H9 (cell line): ENCODE data around the gene NOTCH1. TPM values are rescaled to one million over a fixed set of nuclear protein-coding genes. Genes with fewer than 3 reads are reported as not detected.

Experiments
- DNase-seq: peaks from one replicate; pipeline ENCODE4 v3.0.0-alpha.2; 2017
- H2AFZ ChIP-seq: one replicate; pipeline ENCODE4 v1.6.1; 2013; ENCODE audit warnings: mild to moderate bottlenecking, low read length, control low read depth, moderate library complexity
- H2AK5ac ChIP-seq: 2 replicates; pipeline ENCODE4 v1.6.1; 2013; ENCODE audit warnings: low read length, control low read depth, mixed read lengths; ENCODE audit not compliant: insufficient read length
- H2BK120ac ChIP-seq: one replicate; pipeline ENCODE4 v1.6.1; 2013; ENCODE audit warnings: low read depth, mild to moderate bottlenecking, low read length, control low read depth, inconsistent platforms; ENCODE audit not compliant: poor library complexity, severe bottlenecking
- H2BK12ac ChIP-seq: 2 replicates; pipeline ENCODE4 v1.6.1; 2013; ENCODE audit warnings: low read length, control low read depth, mixed read lengths, low read depth; ENCODE audit not compliant: insufficient read length
- H2BK15ac ChIP-seq: 2 replicates; pipeline ENCODE4 v1.6.1; 2013; ENCODE audit warnings: low read depth, low read length, control low read depth
- H2BK20ac ChIP-seq: one replicate; pipeline ENCODE4 v1.6.1; 2013; ENCODE audit warnings: low read depth, mild to moderate bottlenecking, low read length, control low read depth, inconsistent platforms; ENCODE audit not compliant: poor library complexity, severe bottlenecking
- H2BK5ac ChIP-seq: 2 replicates; pipeline ENCODE4 v1.6.1; 2013; ENCODE audit warnings: low read length, control low read depth, mixed read lengths; ENCODE audit not compliant: insufficient read length
- H3K14ac ChIP-seq: 2 replicates; pipeline ENCODE4 v1.6.1; 2013; ENCODE audit warnings: low read length, control low read depth; ENCODE audit not compliant: insufficient read depth
- H3K18ac ChIP-seq: 2 replicates; pipeline ENCODE4 v1.6.1; 2013; ENCODE audit warnings: low read depth, mild to moderate bottlenecking, mixed read lengths, low read length, control low read depth; ENCODE audit not compliant: insufficient read length
- H3K23ac ChIP-seq: 2 replicates; pipeline ENCODE4 v1.6.1; 2013; ENCODE audit warnings: low read length, control low read depth, mixed read lengths, low read depth; ENCODE audit not compliant: insufficient read length
- H3K23me2 ChIP-seq: 2 replicates; pipeline ENCODE4 v1.6.1; 2013; ENCODE audit warnings: low read depth, mild to moderate bottlenecking, mixed read lengths, low read length, control low read depth; ENCODE audit not compliant: insufficient read length, poor library complexity, severe bottlenecking
- H3K27ac ChIP-seq: 2 replicates; pipeline ENCODE4 v1.5.1; 2013; ENCODE audit warnings: low read length, control low read depth, mixed read lengths, low read depth; ENCODE audit not compliant: insufficient read length
- H3K27me3 ChIP-seq: 2 replicates; pipeline ENCODE4 v1.6.1; 2013; ENCODE audit warnings: low read length, control low read depth, inconsistent platforms; ENCODE audit not compliant: insufficient read depth
- H3K4ac ChIP-seq: 2 replicates; pipeline ENCODE4 v1.6.1; 2013; ENCODE audit warnings: low read depth, mild to moderate bottlenecking, control low read depth, inconsistent platforms, low read length, moderate library complexity
- H3K4me1 ChIP-seq: 2 replicates; pipeline ENCODE4 v1.6.1; 2013; ENCODE audit warnings: low read length, control low read depth, inconsistent platforms; ENCODE audit not compliant: insufficient read depth
- H3K4me2 ChIP-seq: 2 replicates; pipeline ENCODE4 v1.6.1; 2013; ENCODE audit warnings: low read length, control low read depth, mixed read lengths; ENCODE audit not compliant: insufficient read length, insufficient read depth
- H3K56ac ChIP-seq: 2 replicates; pipeline ENCODE4 v1.6.1; 2013; ENCODE audit warnings: low read depth, mild to moderate bottlenecking, mixed read lengths, low read length, control low read depth; ENCODE audit not compliant: insufficient read length
- H3K79me1 ChIP-seq: 2 replicates; pipeline ENCODE4 v1.6.1; 2013; ENCODE audit warnings: low read depth, mild to moderate bottlenecking, moderate library complexity, low read length, control low read depth, inconsistent platforms; ENCODE audit not compliant: insufficient read depth, poor library complexity, severe bottlenecking
- H3K79me2 ChIP-seq: 2 replicates; pipeline ENCODE4 v1.6.1; 2013; ENCODE audit warnings: low read length, control low read depth, inconsistent platforms; ENCODE audit not compliant: insufficient read depth
- H3K9ac ChIP-seq: 2 replicates; pipeline ENCODE4 v1.6.1; 2013; ENCODE audit warnings: low read length, control low read depth, mixed read lengths; ENCODE audit not compliant: insufficient read length; ENCODE audit errors: extremely low read depth
- H3K9me3 ChIP-seq: one replicate; pipeline ENCODE4 v1.6.1; 2013; ENCODE audit warnings: low read depth, low read length, inconsistent platforms; ENCODE audit not compliant: control insufficient read depth
- H3T11ph ChIP-seq: one replicate; pipeline ENCODE4 v1.6.1; 2013; ENCODE audit warnings: mild to moderate bottlenecking, low read length, control low read depth, inconsistent platforms
- H4K20me1 ChIP-seq: one replicate; pipeline ENCODE4 v1.6.1; 2013; ENCODE audit not compliant: control insufficient read depth, insufficient read length, insufficient read depth
- H4K5ac ChIP-seq: 2 replicates; pipeline ENCODE4 v1.6.1; 2013; ENCODE audit warnings: low read depth, mild to moderate bottlenecking, mixed read lengths, low read length, control low read depth; ENCODE audit not compliant: insufficient read length
- H4K8ac ChIP-seq: replicated peaks from 2 replicates; pipeline ENCODE4 v1.6.1; 2013; ENCODE audit warnings: low read length, control low read depth, mixed read lengths, low read depth; ENCODE audit not compliant: insufficient read length
- H4K91ac ChIP-seq: 2 replicates; pipeline ENCODE4 v1.6.1; 2013; ENCODE audit warnings: low read depth, mild to moderate bottlenecking, moderate library complexity, mixed read lengths, low read length, control low read depth; ENCODE audit not compliant: insufficient read length
- H3K27ac Mint-ChIP-seq, 3 experiments: 2 replicates in 2 of 3; 3 replicates in 1 of 3; pipeline ENCODE4 v1.8.0; 2020 to 2021; ENCODE audit warnings: mixed read lengths in 3 of 3, mild to moderate bottlenecking in 1 of 3, moderate library complexity in 1 of 3
- H3K27me3 Mint-ChIP-seq: 2 replicates; pipeline ENCODE4 v1.8.0; 2021; ENCODE audit warnings: low read depth, mild to moderate bottlenecking, moderate library complexity, mixed read lengths
- H3K36me3 Mint-ChIP-seq, 3 experiments: 2 replicates in 2 of 3; 3 replicates in 1 of 3; pipeline ENCODE4 v1.8.0; 2020 to 2021; ENCODE audit warnings: low read depth in 3 of 3, mixed read lengths in 3 of 3; ENCODE audit not compliant: insufficient read depth in 1 of 3
- H3K4me1 Mint-ChIP-seq, 2 experiments: 2 replicates each; pipeline ENCODE4 v1.8.0; 2020; ENCODE audit warnings: mixed read lengths in 2 of 2
- H3K4me3 Mint-ChIP-seq, 2 experiments: 2 replicates in 1 of 2; 3 replicates in 1 of 2; pipeline ENCODE4 v1.8.0; 2020 to 2021; ENCODE audit warnings: mild to moderate bottlenecking in 2 of 2, mixed read lengths in 2 of 2, moderate library complexity in 1 of 2
- H3K9me3 Mint-ChIP-seq, 2 experiments: 2 replicates in 1 of 2; 3 replicates in 1 of 2; pipeline ENCODE4 v1.8.0; 2020; ENCODE audit warnings: mild to moderate bottlenecking in 2 of 2, mixed read lengths in 2 of 2, moderate library complexity in 1 of 2
- WGBS: extraction: QIAGEN DNeasy Blood & Tissue Kit; methylation state at CpG from one replicate; pipeline ENCODE4 v1.1.7; 2013; ENCODE audit warnings: missing lambda C conversion rate, low lambda C conversion rate, mixed read lengths; ENCODE audit not compliant: insufficient read length; ENCODE audit errors: extremely low coverage; 5-methylcytosine and 5-hydroxymethylcytosine counted together
- total RNA-seq: library from RNA; stranded (reverse); gene quantifications from 2 replicates; pipeline ENCODE4 v1.2.1, GENCODE V29; 2021
- TF ChIP-seq, protein P1 (sequence below): fragments of 200-600 bp; sonication (generic); conservative IDR thresholded peaks from 3 replicates; pipeline ENCODE4 v1.8.0; 2021; ENCODE audit warnings: antibody characterized with exemption, mild to moderate bottlenecking

Gene NOTCH1
- total RNA-seq, 1 experiment from 2014 or later, result 71.6 TPM

DNA sequence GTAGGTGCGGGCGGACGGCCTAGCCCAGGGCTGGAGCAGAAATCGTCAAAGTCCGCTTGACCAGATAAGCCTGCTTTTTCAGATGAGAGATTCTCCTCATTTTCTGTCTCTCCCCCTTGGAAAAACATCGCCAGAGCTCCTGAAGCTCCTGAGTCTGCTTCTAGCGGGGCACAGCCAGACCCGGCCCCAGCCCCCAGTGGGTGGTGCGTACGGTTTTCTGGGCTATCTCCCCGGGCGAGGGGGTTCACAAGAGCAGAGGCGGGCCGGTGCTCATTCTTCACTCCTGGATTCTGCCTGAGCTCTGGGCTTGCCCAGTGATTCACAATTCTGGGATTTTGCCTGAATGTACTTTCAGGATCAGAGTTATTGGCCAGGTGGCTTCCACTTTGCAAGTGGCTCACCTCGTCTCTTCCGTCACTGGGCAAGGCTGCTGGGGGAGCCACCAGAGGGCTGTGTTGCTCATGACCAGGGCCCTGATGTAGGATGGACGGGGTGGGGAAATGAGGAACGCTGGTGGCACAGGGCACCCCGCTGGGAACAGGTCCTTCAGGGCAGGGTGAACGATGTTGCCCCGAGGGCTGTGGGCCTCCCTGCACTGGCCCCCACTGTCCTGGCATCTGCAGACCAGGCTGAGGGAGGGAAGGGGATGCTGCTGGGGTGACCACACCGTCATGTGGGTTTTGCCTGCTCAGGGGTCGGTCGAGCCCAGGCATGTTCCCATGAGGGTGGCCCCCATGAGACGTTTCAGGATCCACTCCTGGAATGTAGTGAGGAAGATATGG, 69.3 kb downstream of the NOTCH1 start:
- Histone ChIP-seq H3K18ac (no peak overlapping the region), H4K5ac (no peak overlapping the region), H3K9me3 (no peaks in the 10 kb centered on the region), H2AK5ac (no peak overlapping the region), H2BK5ac (no peak overlapping the region), H3K9ac (no peak overlapping the region), H4K91ac (no peak overlapping the region), H3K4ac (no peak overlapping the region), H2BK15ac (no peak overlapping the region), H3K27me3 (no peaks in the 10 kb centered on the region), H3T11ph (no peak overlapping the region), H3K79me1 (peaks cover 22% of the 10 kb centered on the region), H3K23ac (no peak overlapping the region), H3K56ac (no peak overlapping the region), H3K4me2 (no peak overlapping the region), H4K20me1 (peaks cover 2% of the 10 kb centered on the region), H3K27ac (no peak overlapping the region), H2BK12ac (no peak overlapping the region), H3K79me2 (peaks cover 43% of the 10 kb centered on the region), H2BK120ac (no peak overlapping the region), H3K23me2 (no peaks in the 10 kb centered on the region), H3K14ac (no peak overlapping the region), H2AFZ (no peak overlapping the region), H3K4me1 (peaks cover 2% of the 10 kb centered on the region; the same call in 1 of the 2 replicates), H4K8ac (no peak overlapping the region), H2BK20ac (no peak overlapping the region)
- peaks cover 4 to 6% of the 10 kb centered on the region in 2 experiments for H3K4me1 Mint-ChIP-seq
- peaks cover 33 to 71% (median 71%) of the 10 kb centered on the region in 3 experiments; a peak in 6 of 7 replicates for H3K36me3 Mint-ChIP-seq
- TF ChIP-seq, protein P1, sequence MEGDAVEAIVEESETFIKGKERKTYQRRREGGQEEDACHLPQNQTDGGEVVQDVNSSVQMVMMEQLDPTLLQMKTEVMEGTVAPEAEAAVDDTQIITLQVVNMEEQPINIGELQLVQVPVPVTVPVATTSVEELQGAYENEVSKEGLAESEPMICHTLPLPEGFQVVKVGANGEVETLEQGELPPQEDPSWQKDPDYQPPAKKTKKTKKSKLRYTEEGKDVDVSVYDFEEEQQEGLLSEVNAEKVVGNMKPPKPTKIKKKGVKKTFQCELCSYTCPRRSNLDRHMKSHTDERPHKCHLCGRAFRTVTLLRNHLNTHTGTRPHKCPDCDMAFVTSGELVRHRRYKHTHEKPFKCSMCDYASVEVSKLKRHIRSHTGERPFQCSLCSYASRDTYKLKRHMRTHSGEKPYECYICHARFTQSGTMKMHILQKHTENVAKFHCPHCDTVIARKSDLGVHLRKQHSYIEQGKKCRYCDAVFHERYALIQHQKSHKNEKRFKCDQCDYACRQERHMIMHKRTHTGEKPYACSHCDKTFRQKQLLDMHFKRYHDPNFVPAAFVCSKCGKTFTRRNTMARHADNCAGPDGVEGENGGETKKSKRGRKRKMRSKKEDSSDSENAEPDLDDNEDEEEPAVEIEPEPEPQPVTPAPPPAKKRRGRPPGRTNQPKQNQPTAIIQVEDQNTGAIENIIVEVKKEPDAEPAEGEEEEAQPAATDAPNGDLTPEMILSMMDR, result no peak
- H3K27ac Mint-ChIP-seq, result no peak overlapping the region; a peak in 1 of 7 replicates
- no peak for DNase-seq
- WGBS, result no CpG with 5 or more reads among the region's 25 CpGs
- H3K27me3 Mint-ChIP-seq, result no peaks in the 10 kb centered on the region
- no peaks in the 10 kb centered on the region for H3K9me3 Mint-ChIP-seq
- H3K4me3 Mint-ChIP-seq, result no peak overlapping the region
